Gastrocnemius medialis (tissue), 4 donors: ENCODE data around the gene ST6GALNAC3.

Source experiments
- CTCF ChIP-seq, 5 experiments: fragments of 450-650 bp in 3 of 5; fragments of 200-600 bp in 2 of 5; sonication (generic) in 2 of 5; IDR thresholded peaks in 4 of 5; conservative IDR thresholded peaks in 1 of 5; 1 replicate in 4 of 5; 2 replicates in 1 of 5; pipeline ENCODE4 v1.5.1; 2016 to 2019; ENCODE audit warnings: antibody characterized with exemption in 5 of 5, mild to moderate bottlenecking in 3 of 5, moderate library complexity in 3 of 5
- POLR2A ChIP-seq, 2 donors: fragments of 450-650 bp; IDR thresholded peaks; one replicate each; pipeline ENCODE4 v1.6.1; 2017; ENCODE audit warnings: antibody characterized with exemption in 2 of 2, mild to moderate bottlenecking in 2 of 2, moderate library complexity in 2 of 2

DNA sequence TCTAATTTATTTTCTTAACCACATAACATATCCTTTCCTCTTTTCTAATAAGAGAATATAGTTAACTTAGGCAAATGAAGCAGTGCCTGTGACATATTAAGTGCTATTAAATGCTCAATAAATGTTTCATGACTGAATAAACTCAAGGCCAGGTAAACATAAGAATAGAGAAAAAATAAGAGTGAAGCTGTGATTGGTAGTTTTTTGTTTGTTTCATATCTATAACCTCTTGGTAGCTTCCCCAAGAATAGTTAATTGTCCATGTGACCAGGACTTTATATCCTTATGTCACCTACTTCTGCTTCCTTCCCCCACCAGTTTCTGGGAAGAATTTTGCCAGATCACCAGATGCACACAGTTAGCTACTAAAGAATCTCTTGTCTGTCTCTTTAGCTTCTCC is 497.7 kb downstream of the ST6GALNAC3 start:
- TF ChIP-seq CTCF (IDR thresholded peaks at IDR 0.05 in 4 of 5, conservative IDR thresholded peaks at IDR 0.05 in 1 of 5) (no peak), POLR2A (IDR thresholded peaks at IDR 0.05) (no peak)
